T-helper 2 cell (primary cell): ENCODE measurements around the gene KIF15.

Experiments used
- DNase-seq, 5 experiments: peaks; one replicate each; pipeline versions ENCODE4 v3.0.0 to v3.0.0-alpha.2; 2012 to 2022

Gene KIF15

GRCh38 chr3:44883999-44884431 is 122.4 kb downstream of the KIF15 start:
- DNase-seq, result no peak

- DNase-seq, result no peak
Observed at GRCh38 chr3:44885618-44886017, 124.0 kb downstream of the KIF15 start.

- DNase-seq, result no peak
Observed at GRCh38 chr3:44886561-44886960, 125.0 kb downstream of the KIF15 start.

DNA sequence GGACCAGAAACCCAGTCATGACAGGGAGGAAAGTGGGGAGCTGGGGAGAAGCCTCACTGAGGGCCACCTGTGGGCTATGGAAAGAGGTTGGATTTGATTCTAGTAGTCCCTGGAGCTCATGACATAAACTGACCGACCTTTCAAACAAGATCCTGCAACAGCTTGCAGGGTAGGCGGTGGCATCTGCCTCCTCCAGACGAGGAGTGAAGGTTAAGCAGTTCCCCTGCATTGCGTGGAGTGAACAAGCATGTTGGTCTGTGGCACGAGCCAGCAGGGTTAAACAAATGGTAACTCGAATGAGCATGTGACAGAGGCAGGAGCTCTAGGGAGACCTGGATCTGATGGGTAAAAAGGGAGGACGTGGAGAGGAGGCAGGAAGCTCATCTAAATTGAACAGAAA is 125.5 kb downstream of the KIF15 start:
- no peak for DNase-seq

DNA sequence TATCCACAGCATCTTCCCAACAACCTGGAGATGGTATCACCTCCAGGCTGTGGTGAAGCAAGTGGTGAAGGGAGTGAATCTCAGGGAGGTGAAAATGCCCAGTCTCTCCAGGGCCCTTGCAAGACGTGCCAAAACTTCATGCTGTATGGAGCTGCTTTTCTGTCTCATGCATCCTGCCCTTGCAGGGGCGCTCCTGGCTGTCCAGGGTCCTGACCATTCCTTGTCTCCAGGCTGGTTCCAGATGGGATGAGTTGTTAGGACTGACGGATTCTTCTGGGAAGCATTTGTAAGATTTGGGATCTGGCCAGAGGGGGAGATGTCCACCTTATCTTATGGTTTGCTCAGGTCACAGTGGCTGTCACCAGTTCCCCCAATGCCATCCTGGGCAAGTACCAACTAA is 128.7 kb downstream of the KIF15 start:
- DNase-seq, result no peak

GRCh38 chr3:44890852-44891251 is 129.3 kb downstream of the KIF15 start:
- no peak for DNase-seq

DNA sequence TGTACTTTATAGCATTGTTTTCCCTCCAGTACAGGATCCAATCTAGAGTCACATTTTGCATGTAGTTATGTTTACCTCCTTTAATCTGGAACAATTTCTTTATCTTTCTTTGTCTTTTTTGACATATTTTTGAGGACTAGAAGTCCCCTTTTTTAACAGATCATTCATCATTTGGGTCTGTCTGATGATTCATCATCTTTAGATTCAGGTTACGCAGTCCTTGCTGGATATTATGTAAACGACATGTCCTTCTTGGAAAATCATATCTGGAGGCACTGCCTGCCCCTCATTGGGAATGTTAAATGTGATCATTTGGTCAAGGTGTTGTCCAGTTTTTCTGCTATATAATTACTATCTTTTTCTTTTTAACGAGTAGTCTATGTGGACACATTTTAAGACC is 131.1 kb downstream of the KIF15 start:
- no peak for DNase-seq

GRCh38 chr3:44893097-44893496 is 131.5 kb downstream of the KIF15 start:
- no peak for DNase-seq

DNA sequence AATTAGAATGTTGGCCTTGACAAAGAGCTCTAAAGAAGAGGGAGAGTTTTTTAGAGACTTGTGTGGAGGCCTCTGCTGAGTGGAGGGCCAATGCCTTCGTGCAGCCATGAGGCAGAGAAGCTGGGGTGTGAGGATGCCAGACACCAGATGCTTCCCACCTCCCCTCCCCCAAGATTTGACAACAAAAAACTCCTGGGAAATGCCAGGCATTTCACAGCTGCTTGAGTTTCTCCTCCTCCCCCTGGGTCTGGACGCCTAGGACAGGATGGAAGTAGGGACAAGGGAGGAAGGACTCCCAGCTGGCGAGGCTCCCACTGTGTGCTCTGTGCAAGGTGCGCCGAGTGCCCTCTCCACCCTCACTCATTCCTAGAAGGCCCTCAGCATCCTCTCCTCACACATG is 132.9 kb downstream of the KIF15 start:
- DNase-seq, result no peak

- DNase-seq, result no peak
Observed at GRCh38 chr3:44896440-44896839, 134.8 kb downstream of the KIF15 start.

DNA sequence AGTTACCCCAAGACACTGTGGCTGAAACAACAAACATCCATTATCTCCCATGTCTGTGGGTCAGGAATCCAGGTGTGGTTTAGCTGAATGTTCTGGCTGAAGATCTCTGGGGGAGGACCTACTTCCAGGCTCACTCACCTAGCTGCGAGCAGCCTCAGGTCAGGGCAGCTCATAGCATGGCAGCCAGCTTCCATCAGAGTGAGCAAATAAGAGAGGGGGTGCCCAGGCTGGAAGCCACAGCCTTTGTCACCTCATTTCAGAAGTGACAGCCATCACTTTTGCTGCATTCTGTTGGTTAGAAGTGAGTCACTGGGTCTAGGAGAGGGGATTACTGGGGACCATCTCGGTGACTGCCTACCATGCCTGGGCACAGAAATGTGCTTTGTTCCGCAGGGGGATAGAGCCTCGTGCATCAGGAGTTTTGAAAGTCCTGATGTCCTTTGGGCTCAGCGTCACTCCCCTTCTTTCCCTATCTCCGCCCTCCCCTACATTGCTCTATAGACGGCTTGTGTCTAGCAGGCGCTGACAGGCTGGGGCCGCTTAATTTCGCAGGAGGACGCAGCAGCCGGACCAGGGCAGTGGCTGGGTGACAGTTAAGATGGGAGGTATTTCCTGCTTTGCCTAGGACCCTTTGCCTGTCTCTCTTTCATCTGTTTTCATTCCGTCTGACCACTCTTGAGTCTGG is 138.2 kb downstream of the KIF15 start:
- no peak for DNase-seq

DNA sequence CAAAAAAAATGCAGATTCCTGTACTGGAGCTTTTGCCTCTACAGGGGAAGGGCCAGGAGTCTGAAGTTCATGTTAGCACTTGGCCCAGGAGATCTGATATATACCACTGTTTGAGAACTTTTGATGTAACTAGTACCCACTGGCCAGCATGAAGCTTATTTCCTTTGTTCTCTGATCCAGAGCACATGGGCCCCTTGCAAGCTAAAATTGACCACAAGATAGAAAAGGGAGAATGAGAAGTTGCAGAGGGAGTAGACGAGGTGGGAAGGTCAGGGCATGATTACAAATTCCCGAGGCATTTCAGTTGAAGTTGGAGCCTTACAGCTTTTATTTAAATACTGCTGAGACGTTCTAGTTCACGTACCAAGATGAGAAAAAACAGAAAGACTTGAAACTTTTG is 141.0 kb downstream of the KIF15 start:
- DNase-seq, result no peak
